ENCODE data around the gene TMEM40.

DNA sequence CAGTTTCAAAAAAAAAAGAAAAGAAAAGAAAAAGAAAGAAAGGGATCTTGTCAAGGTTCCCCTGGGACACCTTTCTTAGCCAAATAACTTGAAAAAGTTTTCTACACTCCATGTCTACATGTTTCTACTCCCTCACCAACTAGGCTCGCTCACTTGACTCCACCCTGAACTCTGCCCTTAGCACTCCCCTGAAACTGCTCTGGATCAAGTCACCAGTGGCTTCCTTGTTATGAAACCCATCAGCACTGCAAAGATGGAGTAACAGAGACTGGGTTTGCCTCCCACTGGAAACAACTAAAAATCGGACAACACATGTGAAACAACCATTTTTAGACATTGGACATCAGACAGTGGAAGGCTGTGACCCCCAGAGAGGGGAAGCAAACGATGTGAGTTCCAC lies 36.8 kb downstream of the TMEM40 start:
- TF ChIP-seq, protein P1, sequence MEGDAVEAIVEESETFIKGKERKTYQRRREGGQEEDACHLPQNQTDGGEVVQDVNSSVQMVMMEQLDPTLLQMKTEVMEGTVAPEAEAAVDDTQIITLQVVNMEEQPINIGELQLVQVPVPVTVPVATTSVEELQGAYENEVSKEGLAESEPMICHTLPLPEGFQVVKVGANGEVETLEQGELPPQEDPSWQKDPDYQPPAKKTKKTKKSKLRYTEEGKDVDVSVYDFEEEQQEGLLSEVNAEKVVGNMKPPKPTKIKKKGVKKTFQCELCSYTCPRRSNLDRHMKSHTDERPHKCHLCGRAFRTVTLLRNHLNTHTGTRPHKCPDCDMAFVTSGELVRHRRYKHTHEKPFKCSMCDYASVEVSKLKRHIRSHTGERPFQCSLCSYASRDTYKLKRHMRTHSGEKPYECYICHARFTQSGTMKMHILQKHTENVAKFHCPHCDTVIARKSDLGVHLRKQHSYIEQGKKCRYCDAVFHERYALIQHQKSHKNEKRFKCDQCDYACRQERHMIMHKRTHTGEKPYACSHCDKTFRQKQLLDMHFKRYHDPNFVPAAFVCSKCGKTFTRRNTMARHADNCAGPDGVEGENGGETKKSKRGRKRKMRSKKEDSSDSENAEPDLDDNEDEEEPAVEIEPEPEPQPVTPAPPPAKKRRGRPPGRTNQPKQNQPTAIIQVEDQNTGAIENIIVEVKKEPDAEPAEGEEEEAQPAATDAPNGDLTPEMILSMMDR (IDR thresholded peaks at IDR 0.05 in 2 of 3, conservative IDR thresholded peaks at IDR 0.05 in 1 of 3; ENCODE audit: insufficient read depth in 2 of 3, low read depth in 1 of 3, low read length in 3 of 3), result no peak
- TF ChIP-seq, protein P2, sequence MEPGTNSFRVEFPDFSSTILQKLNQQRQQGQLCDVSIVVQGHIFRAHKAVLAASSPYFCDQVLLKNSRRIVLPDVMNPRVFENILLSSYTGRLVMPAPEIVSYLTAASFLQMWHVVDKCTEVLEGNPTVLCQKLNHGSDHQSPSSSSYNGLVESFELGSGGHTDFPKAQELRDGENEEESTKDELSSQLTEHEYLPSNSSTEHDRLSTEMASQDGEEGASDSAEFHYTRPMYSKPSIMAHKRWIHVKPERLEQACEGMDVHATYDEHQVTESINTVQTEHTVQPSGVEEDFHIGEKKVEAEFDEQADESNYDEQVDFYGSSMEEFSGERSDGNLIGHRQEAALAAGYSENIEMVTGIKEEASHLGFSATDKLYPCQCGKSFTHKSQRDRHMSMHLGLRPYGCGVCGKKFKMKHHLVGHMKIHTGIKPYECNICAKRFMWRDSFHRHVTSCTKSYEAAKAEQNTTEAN (CRISPR knock-in tag; IDR thresholded peaks at IDR 0.05), result no peak
